Cerebellar cortex (tissue), 1 donor: Measurements from ENCODE around the gene ZNF32.
A peak's percentile ranks its signal among the peaks of the same experiment; 100 is the strongest.
"Not testable (repeated sequence)": the region's sequence is repeated elsewhere in the genome, so short reads cannot be mapped to it uniquely, and the experiment has no call there.

Experiments used
- DNase-seq: peaks from one replicate; pipeline ENCODE4 v3.0.0-alpha.2; 2015; ENCODE audit warnings: low spot score

ZNF32 gene

GRCh38 chr10:43680035-43680434 lies 31.4 kb upstream of the ZNF32 start:
- no peak for DNase-seq

- DNase-seq, result peak; percentile 91
Measured at GRCh38 chr10:43679509-43679908, 30.8 kb upstream of the ZNF32 start.

- DNase-seq, result no peak
Measured at GRCh38 chr10:43678654-43679053, 30.0 kb upstream of the ZNF32 start.

GRCh38 chr10:43676901-43677300 lies 28.2 kb upstream of the ZNF32 start:
- DNase-seq, result no peak

- no peak for DNase-seq
Measured at GRCh38 chr10:43676331-43676730, 27.6 kb upstream of the ZNF32 start.

GRCh38 chr10:43674553-43675210 lies 26.0 kb upstream of the ZNF32 start:
- DNase-seq, result peak; percentile 58

- no peak for DNase-seq
Measured at GRCh38 chr10:43673471-43673870, 24.8 kb upstream of the ZNF32 start.

GRCh38 chr10:43671659-43672531 lies 23.2 kb upstream of the ZNF32 start:
- peak; percentile 84 for DNase-seq

GRCh38 chr10:43669386-43669785 lies 20.7 kb upstream of the ZNF32 start:
- no peak for DNase-seq

- no peak for DNase-seq
Measured at GRCh38 chr10:43667761-43668386, 19.2 kb upstream of the ZNF32 start.

GRCh38 chr10:43667317-43667731 lies 18.6 kb upstream of the ZNF32 start:
- DNase-seq, result no peak

GRCh38 chr10:43666552-43666951 lies 17.9 kb upstream of the ZNF32 start:
- DNase-seq, result no peak

- DNase-seq, result no peak
Measured at GRCh38 chr10:43665054-43665453, 16.4 kb upstream of the ZNF32 start.

GRCh38 chr10:43658227-43658626 lies 9.5 kb upstream of the ZNF32 start:
- no peak for DNase-seq

GRCh38 chr10:43655311-43655710 lies 6.6 kb upstream of the ZNF32 start:
- DNase-seq, result no peak

- no peak for DNase-seq
Measured at GRCh38 chr10:43653746-43654145, 5.1 kb upstream of the ZNF32 start.

GRCh38 chr10:43649185-43649523 lies 473 bp upstream of the ZNF32 start:
- no peak for DNase-seq

GRCh38 chr10:43648095-43648397 lies 635 bp downstream of the ZNF32 start:
- peak; percentile 16 for DNase-seq

GRCh38 chr10:43647576-43647975 lies 1.1 kb downstream of the ZNF32 start:
- DNase-seq, result no peak

- DNase-seq, result no peak
Measured at GRCh38 chr10:43645866-43646265, 2.8 kb downstream of the ZNF32 start.

GRCh38 chr10:43644252-43644651 lies 4.4 kb downstream of the ZNF32 start:
- DNase-seq, result no peak

- DNase-seq, result no peak
Measured at GRCh38 chr10:43640603-43641002, 8.1 kb downstream of the ZNF32 start.

GRCh38 chr10:43635816-43636215 lies 12.9 kb downstream of the ZNF32 start:
- not testable (repeated sequence) for DNase-seq
